PFSK-1 (cell line): ENCODE results near the gene NPHP4.

Experiments
- FOXP2 ChIP-seq: optimal IDR thresholded peaks from 2 replicates; pipeline ENCODE3; 2011; ENCODE audit warnings: borderline replicate concordance, control low read depth, inconsistent platforms; ENCODE audit not compliant: insufficient read depth; ENCODE audit errors: extremely low read length, extremely low read depth
- POLR2AphosphoS5 ChIP-seq: IDR thresholded peaks from 2 replicates; pipeline ENCODE4 v1.6.1; 2012; ENCODE audit warnings: low read depth, mild to moderate bottlenecking, control low read depth, low read length, moderate library complexity
- REST ChIP-seq, 2 experiments: IDR thresholded peaks; 2 replicates each; pipeline versions ENCODE4 v1.6.1 to v1.8.0; 2011 to 2012; ENCODE audit warnings: low read depth in 2 of 2, low read length in 2 of 2, control low read depth in 1 of 2, inconsistent platforms in 1 of 2, mild to moderate bottlenecking in 1 of 2, moderate library complexity in 1 of 2; ENCODE audit not compliant: insufficient read depth in 1 of 2
- SIN3A ChIP-seq: IDR thresholded peaks from 2 replicates; pipeline ENCODE4 v1.6.1; 2012; ENCODE audit warnings: mild to moderate bottlenecking, low read length, moderate library complexity, borderline replicate concordance; ENCODE audit not compliant: insufficient read depth
- TAF1 ChIP-seq: IDR thresholded peaks from 2 replicates; pipeline ENCODE4 v1.6.1; 2012; ENCODE audit warnings: low read length, control low read depth, borderline replicate concordance; ENCODE audit not compliant: insufficient read depth

NPHP4 gene

GRCh38 chr1:6012529-6013318 is 20.5 kb upstream of the NPHP4 start:
- TF ChIP-seq REST (IDR thresholded peaks at IDR 0.05; ENCODE audit: insufficient read depth in 1 of 2, low read depth in 2 of 2, low read length in 2 of 2), result no peak

DNA sequence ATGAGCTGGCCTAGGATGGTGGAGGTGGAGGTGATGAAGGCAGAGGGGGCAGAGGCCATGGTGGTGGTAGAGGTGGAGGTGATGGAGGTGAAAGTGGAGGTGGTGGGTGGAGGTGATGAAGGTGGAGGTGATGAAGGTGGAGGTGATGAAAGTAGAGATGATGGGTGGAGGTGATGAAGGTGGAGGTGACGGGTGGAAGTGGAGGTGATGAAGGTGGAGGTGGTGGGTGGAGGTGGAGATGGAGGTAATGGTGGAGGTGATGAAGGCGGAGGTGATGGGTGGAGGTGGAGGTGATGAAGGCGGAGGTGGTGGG is 19.7 kb upstream of the NPHP4 start:
- TF ChIP-seq FOXP2, result no peak
- no peak for TF ChIP-seq SIN3A
- no peak for TF ChIP-seq POLR2AphosphoS5
- TF ChIP-seq REST (IDR thresholded peaks at IDR 0.05; ENCODE audit: insufficient read depth in 1 of 2, low read depth in 2 of 2, low read length in 2 of 2), result no peak
- TF ChIP-seq TAF1, result no peak

DNA sequence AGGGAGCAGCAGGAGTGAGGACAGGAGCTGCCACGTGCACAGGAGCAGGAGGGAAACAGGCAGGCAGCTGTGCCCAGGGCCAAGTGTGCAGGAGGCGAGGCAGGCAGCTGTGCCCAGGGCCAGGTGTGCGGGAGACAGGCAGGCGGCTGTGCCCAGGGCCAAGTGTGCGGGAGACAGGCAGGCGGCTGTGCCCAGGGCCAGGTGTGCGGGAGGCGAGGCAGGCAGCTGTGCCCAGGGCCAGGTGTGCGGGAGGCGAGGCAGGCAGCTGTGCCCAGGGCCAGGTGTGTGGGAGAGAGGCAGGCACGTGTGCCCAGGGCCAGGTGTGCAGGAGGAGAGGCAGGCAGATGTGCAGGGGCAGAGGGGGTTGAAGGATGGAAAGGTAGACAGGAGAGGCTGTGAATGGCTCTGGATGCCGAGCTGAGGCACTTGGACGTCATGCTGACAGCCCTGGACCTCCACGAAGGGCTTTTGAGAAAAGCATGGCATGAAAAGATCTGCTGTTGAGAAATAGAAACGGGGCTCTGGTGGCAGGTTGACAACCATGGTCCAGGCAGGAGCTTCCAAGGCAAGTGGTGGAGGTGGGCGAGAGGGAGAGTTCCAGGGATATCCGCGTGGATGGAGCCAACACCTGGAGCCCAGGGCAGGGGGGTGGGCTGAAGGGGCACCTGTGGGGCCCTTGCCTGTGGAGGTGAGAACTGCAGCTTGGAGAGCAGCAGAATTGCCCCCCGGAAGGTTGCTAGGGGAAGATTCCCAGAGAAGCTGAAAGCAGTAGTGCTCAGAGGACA is 19.1 kb upstream of the NPHP4 start:
- TF ChIP-seq FOXP2 (no peak), TAF1 (no peak), POLR2AphosphoS5 (no peak), REST (IDR thresholded peaks at IDR 0.05; ENCODE audit: insufficient read depth in 1 of 2, low read depth in 2 of 2, low read length in 2 of 2) (no peak), SIN3A (no peak)

DNA sequence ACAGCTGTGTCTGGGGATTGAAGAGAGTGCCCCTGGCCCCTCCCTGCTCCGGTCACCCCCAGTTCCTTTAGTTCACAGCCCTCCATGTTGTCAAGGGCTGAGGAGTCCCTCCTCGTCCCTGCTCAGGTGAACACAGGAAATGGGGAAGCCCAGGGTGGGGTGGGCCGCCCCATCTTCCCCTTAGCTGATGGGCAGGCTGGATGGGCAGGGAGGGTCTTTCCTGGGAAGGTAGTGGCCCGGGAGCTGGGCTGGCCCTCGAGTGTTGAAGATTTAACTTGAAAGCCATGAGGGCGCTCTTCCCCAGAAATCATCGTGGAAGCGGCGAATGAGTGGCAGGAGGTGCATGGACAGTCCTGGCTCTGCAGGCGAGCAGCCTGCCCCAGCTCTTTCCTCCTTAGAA is 18.3 kb upstream of the NPHP4 start:
- TF ChIP-seq SIN3A, result no peak

DNA sequence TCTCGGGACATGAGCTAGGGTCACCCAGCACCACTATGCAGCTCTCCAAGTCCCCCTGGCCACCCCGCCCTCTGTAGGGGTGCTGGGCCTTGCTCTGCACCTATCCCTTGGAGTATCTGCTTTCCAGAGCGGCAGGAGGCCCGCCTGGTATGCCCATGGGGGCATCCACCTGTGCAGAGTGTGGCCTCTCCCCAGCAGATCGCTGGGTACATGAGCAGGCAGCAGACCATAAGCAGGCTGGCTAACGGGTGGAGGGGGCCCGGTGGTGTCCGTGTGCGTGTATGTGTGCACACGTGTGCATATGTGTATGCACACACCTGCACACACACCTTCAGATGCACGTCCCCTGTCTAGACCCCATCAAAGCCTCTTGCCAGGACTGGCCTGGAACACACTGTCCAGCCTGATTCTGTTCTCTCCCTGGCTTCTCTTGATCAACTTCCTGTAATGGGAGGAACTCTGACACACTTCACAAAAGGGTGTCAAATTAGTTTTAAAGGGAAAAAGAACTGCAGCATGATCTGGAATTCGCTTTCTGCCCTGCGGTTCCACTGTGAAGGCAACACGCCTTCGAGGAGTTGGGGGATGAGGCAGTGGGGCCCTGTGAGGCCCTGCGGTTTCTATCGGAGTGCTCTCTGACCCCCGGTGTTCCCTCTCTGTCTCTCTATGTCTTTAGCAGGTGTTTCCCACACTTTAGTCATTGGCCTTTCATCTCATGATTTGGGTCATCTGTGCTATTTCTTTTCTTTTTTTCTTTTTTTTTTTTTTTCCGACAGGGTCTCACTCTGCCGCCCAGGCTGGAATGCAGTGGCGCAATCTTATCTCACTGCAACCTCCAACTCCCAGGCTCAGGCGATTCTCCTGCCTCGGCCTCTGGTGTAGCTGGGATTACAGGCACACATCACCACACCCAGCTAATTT is 17.2 kb upstream of the NPHP4 start:
- TF ChIP-seq FOXP2 (no peak), TAF1 (no peak), POLR2AphosphoS5 (no peak), SIN3A (no peak), REST (IDR thresholded peaks at IDR 0.05; ENCODE audit: insufficient read depth in 1 of 2, low read depth in 2 of 2, low read length in 2 of 2) (no peak)
